ENCODE data around the gene IMMT. TPM values are rescaled to one million over a fixed set of nuclear protein-coding genes. Genes with fewer than 3 reads are reported as not detected.
A peak's percentile ranks its signal among the peaks of the same experiment; 100 is the strongest.

The IMMT gene
- total and polyA plus RNA-seq, 9 of the 15 experiments (the other 6 are each of a cell fraction or from before 2014, with no cell fraction given): 119 to 294 (median 140) TPM

DNA sequence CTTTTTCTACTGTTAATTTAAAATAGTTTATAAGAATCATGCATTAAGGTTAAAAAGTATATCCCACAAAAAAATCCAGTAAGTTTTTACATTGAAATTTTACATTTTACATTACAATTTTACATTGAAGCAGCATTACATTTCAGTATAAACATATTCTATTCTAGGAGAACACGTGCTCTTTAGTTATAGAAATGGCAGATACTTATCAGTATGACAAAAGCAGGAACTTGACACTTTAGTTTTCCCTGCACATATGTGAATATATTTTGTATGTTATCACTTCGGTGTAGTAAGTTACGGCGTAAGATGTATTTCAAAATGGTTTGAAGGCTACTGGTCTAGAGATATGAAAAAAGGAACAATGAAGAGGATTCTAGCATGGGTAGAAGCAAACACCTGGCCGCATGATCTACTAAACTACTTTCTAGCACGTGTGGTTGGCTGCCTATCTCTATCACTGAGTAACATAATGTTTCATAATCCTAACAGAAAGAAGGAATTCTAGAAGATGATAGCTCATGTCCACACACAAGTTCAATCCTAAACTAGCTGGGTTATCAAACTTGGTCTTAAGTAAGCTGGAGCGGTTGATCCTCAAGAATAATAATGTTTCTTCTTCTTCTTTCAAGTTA is 5.4 kb downstream of the IMMT start (continued):
- TF ChIP-seq, protein P1, sequence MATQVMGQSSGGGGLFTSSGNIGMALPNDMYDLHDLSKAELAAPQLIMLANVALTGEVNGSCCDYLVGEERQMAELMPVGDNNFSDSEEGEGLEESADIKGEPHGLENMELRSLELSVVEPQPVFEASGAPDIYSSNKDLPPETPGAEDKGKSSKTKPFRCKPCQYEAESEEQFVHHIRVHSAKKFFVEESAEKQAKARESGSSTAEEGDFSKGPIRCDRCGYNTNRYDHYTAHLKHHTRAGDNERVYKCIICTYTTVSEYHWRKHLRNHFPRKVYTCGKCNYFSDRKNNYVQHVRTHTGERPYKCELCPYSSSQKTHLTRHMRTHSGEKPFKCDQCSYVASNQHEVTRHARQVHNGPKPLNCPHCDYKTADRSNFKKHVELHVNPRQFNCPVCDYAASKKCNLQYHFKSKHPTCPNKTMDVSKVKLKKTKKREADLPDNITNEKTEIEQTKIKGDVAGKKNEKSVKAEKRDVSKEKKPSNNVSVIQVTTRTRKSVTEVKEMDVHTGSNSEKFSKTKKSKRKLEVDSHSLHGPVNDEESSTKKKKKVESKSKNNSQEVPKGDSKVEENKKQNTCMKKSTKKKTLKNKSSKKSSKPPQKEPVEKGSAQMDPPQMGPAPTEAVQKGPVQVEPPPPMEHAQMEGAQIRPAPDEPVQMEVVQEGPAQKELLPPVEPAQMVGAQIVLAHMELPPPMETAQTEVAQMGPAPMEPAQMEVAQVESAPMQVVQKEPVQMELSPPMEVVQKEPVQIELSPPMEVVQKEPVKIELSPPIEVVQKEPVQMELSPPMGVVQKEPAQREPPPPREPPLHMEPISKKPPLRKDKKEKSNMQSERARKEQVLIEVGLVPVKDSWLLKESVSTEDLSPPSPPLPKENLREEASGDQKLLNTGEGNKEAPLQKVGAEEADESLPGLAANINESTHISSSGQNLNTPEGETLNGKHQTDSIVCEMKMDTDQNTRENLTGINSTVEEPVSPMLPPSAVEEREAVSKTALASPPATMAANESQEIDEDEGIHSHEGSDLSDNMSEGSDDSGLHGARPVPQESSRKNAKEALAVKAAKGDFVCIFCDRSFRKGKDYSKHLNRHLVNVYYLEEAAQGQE (IDR thresholded peaks at IDR 0.05; ENCODE audit: borderline replicate concordance): 0 out of 2 replicates have a peak, but pooled peaks have one; percentile 6
- TF ChIP-seq, protein P1 (CRISPR knock-in tag; IDR thresholded peaks at IDR 0.05; ENCODE audit: low read depth): no peak
- TF ChIP-seq NELFE (IDR thresholded peaks at IDR 0.05; ENCODE audit: insufficient read depth, insufficient read length) (no peak), XRCC5 (IDR thresholded peaks at IDR 0.05; ENCODE audit: low read depth, low read length) (no peak), KAT2B (IDR thresholded peaks at IDR 0.05; ENCODE audit: low read depth, low read length) (no peak), STAT5A (IDR thresholded peaks at IDR 0.05; ENCODE audit: borderline replicate concordance, low read length) (no peak), ADNP (tag; IDR thresholded peaks at IDR 0.05) (0 out of 2 replicates have a peak, but pooled peaks have one; percentile 46), CC2D1A (IDR thresholded peaks at IDR 0.05) (no peak), POLR2AphosphoS5 (IDR thresholded peaks at IDR 0.05; ENCODE audit: control insufficient read depth, insufficient read depth, low read depth, low read length) (no peak), ZNF197 (CRISPR knock-in tag; IDR thresholded peaks at IDR 0.05; ENCODE audit: low read depth) (0 out of 2 replicates have a peak, but pooled peaks have one; percentile 28)
- TF ChIP-seq, protein P2, sequence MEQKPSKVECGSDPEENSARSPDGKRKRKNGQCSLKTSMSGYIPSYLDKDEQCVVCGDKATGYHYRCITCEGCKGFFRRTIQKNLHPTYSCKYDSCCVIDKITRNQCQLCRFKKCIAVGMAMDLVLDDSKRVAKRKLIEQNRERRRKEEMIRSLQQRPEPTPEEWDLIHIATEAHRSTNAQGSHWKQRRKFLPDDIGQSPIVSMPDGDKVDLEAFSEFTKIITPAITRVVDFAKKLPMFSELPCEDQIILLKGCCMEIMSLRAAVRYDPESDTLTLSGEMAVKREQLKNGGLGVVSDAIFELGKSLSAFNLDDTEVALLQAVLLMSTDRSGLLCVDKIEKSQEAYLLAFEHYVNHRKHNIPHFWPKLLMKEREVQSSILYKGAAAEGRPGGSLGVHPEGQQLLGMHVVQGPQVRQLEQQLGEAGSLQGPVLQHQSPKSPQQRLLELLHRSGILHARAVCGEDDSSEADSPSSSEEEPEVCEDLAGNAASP (IDR thresholded peaks at IDR 0.05): no peak
- TF ChIP-seq, protein P3, sequence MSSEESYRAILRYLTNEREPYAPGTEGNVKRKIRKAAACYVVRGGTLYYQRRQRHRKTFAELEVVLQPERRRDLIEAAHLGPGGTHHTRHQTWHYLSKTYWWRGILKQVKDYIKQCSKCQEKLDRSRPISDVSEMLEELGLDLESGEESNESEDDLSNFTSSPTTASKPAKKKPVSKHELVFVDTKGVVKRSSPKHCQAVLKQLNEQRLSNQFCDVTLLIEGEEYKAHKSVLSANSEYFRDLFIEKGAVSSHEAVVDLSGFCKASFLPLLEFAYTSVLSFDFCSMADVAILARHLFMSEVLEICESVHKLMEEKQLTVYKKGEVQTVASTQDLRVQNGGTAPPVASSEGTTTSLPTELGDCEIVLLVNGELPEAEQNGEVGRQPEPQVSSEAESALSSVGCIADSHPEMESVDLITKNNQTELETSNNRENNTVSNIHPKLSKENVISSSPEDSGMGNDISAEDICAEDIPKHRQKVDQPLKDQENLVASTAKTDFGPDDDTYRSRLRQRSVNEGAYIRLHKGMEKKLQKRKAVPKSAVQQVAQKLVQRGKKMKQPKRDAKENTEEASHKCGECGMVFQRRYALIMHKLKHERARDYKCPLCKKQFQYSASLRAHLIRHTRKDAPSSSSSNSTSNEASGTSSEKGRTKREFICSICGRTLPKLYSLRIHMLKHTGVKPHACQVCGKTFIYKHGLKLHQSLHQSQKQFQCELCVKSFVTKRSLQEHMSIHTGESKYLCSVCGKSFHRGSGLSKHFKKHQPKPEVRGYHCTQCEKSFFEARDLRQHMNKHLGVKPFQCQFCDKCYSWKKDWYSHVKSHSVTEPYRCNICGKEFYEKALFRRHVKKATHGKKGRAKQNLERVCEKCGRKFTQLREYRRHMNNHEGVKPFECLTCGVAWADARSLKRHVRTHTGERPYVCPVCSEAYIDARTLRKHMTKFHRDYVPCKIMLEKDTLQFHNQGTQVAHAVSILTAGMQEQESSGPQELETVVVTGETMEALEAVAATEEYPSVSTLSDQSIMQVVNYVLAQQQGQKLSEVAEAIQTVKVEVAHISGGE (CRISPR knock-in tag; IDR thresholded peaks at IDR 0.05): peak in 1 of 3 experiments; percentile 14; a peak in 1 of 6 replicates

Data from K562 (cell line).